ENCODE data around the gene AKR1D1.
"Not testable (repeated sequence)": the region's sequence is repeated elsewhere in the genome, so short reads cannot be mapped to it uniquely, and the experiment has no call there.

AKR1D1 gene

GRCh38 chr7:138076196-138076595 lies at the start of gene AKR1D1:
TSS of gene AKR1D1 (plus strand) at chr7:138076459. CDS start at chr7:138076519, 60 bp downstream.
- in situ Hi-C loops (cut with MboI; ENCODE audit: low sequenced_read_pairs), result no loop called here

DNA sequence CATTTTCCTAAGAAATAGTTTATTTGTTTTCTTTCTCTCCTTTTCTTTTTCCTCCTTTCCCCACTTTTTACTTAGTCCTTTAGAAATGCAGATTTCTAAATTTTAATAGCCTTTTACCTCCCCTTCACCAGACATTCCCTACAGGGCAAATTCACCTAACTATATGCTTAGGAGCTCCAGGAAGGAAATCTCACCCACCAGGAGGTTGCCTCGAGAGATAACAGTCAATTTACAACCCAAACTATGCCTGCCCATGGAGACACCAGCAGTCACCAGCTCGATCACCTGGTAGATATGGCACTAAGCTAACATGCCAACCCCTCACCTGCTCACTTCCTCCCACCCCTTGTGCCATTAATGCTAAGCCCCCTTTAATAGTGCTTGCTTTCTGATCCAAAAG lies 49.2 kb upstream of the AKR1D1 start:
- in situ Hi-C loops (cut with MboI; ENCODE audit: low sequenced_read_pairs), result no loop called here

GRCh38 chr7:138029126-138029525 lies 47.1 kb upstream of the AKR1D1 start:
- in situ Hi-C loops (cut with MboI; ENCODE audit: low sequenced_read_pairs), result no loop called here

DNA sequence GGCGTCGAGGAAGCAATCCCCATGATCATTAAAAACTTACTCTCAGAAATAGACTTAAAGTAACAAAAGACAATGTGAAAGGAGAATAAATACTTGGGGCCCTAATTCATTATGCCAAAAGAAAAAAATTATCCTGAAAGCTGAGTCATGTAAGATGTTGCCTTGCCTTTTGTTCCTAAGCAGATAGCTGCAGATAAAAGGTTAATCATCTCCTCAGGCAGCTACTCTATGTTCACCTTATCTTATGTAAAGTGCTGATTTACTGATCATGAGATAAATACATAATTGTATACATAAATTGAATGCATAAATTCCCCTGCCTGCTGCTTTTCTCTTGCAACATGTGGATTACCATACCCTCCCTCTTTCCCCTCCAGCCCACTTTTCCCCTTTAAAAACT lies 46.3 kb upstream of the AKR1D1 start:
- in situ Hi-C loops (cut with MboI; ENCODE audit: low sequenced_read_pairs), result no loop called here

DNA sequence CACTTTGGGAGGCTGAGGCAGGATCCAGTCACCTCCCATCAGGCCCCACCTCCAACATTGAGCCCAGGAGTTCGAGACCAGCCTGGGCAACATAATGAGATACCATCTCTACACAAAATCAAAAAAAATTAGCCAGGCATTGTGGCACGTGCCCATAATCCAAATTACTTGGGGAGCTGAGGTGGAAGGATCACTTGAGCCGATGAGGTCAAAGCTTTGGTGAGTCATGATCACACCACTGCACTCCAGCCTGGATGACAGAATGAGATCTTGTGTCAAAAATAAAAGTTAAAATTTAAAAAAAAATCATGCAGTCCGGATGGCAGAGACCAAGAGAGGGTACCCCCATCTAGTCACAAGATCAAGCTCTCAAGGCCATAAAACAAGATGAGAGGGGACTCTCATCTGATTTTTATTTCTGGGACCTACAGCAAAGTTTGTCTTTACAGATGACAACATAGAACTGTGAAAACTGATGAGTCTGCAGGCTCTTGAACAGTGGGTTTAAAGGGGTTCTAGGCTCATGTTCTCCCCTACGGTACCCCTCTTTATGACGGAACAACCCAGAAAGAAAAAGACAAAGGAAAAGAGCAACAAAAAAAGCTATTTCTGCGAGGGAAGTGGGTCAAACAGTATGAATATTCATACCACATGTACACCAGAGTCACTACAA lies 45.4 kb upstream of the AKR1D1 start:
- in situ Hi-C loops (cut with MboI; ENCODE audit: low sequenced_read_pairs), result no loop called here

DNA sequence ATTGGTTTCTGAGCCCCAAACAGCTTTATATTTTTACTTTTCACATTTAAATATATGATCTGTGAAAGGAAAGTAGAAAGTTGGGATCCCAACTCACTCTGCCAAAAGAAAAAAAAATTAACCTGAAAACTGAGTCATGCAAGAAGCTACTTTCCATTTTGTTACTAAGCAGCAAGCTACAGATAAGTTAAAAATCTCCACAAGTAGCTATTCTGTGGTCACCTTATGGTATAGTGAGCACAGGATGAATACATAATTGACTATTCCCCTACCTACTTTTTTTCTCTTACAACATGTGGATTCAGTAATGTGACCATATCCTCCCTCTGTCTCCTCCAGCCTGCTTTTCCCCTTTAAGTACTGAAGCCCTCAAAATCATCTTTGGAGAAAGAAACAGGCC lies 44.1 kb upstream of the AKR1D1 start:
- in situ Hi-C loops (cut with MboI; ENCODE audit: low sequenced_read_pairs), result no loop called here

DNA sequence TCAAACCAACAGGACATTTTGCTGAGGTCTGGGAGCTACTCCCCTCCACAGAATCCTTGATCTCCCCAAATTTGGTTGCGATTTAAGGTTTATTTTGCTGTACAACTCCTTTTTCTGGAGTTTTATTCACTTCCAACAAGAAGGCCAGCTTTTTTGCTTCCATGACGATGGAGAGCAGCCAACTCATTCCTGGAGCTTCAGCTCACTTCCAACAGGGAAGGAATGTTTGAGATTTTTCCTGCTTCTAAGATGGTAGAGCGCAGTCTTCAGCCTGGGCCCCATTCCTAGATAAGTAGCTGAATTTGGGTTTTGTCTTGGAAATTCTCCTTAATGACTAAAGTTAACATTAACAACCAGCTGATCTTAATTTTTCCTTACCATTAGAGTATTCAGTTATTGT lies 43.5 kb upstream of the AKR1D1 start:
- in situ Hi-C loops (cut with MboI; ENCODE audit: low sequenced_read_pairs), result no loop called here

DNA sequence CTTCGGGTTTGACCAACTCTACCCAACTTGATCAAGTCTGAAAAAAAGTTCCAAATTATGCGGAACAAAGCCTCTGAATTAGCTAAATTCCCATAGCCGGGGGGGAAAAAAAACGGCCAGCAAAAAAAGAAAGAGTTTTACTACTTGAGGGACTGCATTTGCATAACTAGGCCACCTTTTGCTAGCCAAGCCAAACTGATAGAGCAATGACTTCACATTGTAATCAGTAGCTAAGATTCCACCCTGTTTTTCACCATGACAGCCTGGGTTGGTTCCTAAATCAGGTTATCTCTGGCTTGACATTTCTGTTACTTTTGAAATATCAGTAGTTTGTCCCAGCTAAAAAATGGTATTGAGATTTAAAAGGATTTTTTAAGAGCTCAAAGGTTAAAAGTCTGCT lies 43.0 kb upstream of the AKR1D1 start:
- in situ Hi-C loops (cut with MboI; ENCODE audit: low sequenced_read_pairs), result no loop called here

DNA sequence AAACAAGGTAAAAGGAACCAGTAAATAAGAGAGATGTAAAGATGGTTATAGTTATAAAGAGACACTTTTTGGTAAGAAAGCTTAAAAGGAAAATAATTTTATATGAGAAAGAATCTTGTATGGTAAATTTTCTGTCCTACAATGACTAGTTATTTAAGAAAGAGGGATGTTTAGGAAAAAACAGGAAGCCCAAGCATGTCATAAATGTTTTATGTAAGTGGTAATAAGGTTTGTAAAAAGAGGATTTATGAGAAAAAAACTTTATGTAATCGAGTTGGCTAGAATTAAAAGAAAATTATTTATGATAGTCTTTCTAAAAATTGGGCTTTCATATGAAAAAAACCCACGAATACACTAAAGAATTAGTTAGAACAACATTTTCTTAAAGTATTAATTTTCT lies 40.1 kb upstream of the AKR1D1 start:
- in situ Hi-C loops (cut with MboI; ENCODE audit: low sequenced_read_pairs), result no loop called here

DNA sequence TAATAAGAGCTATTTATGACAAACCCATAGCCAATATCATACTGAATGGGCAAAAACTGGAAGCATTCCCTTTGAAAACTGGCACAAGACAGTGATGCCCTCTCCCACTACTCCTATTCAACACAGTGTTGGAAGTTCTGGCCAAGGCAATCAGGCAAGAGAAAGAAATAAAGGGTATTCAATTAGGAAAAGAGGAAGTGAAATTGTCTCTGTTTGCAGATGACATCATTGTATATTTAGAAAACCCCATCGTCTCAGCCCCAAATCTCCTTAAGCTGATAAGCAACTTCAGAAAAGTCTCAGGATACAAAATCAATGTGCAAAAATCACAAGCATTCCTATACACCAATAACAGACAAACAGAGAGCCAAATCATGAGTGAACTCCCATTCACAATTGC lies 36.2 kb upstream of the AKR1D1 start:
- in situ Hi-C loops (cut with MboI; ENCODE audit: low sequenced_read_pairs), result not testable (repeated sequence)

DNA sequence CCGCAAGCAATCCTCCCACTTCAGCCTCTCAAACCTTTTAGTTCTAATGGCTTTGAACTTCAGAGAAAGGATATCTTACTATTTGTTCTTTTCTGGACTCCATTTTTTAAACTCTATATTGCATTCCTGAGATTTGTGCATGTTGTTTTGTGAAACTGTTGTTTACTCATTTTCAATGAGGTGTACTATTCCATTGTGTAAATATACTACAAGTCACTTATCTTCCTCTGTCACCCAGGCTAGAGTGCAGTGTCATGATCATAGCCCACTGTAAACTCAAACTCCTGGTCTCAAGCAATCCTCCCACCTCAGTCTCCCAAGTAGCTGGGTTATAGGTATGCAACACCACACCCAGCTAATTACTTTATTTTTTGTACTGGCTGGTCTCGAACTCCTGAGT lies 31.4 kb upstream of the AKR1D1 start:
- in situ Hi-C loops (cut with MboI; ENCODE audit: low sequenced_read_pairs), result no loop called here

GRCh38 chr7:138047907-138048306 lies 28.4 kb upstream of the AKR1D1 start:
- in situ Hi-C loops (cut with MboI; ENCODE audit: low sequenced_read_pairs), result no loop called here

DNA sequence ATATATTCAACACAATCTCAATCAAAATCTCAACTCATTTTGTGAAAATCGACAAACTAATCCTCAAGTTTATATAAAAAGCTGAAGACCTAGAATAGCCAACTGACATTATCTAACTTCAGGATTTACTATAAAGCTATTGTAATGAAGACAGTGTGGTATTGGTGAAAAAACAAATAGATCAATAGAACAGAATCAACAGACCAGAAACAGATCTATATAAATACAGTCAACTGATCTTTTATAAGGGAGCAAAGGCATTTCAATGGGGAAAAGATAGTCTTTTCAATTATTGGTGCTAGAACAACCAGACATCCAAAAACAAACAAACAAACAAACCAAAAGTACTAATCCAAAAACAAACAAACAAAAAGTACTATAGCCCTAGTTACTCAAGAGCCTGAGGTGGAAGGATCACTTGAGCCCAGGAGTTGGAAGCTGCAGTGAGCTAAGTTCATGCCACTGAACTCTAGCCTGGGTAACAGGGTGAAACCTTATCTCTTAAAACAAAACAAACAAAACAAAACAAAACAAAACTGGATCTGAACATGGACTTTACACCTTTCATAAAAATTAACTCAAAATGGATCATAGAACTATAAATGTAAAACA lies 26.6 kb upstream of the AKR1D1 start:
- in situ Hi-C loops (cut with MboI; ENCODE audit: low sequenced_read_pairs), result no loop called here

GRCh38 chr7:138051712-138052247 lies 24.5 kb upstream of the AKR1D1 start:
- in situ Hi-C loops (cut with MboI; ENCODE audit: low sequenced_read_pairs), result not testable (repeated sequence)

- in situ Hi-C loops (cut with MboI; ENCODE audit: low sequenced_read_pairs), result no loop called here
Measured at GRCh38 chr7:138052696-138053095, 23.6 kb upstream of the AKR1D1 start.

DNA sequence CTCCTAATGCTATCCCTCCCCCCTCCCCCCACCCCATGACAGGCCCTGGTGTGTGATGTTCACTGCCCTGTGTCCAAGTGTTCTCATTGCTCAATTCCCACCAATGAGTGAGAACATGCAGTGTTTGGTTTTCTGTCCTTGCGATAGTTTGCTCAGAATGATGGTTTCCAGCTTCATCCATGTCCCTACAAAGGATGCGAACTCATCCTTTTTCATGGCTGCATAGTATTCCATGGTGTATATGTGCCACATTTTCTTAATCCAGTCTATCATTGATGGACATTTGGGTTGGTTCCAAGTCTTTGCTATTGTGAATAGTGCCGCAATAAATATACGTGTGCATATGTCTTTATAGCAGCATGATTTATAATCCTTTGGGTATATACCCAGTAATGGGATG lies 20.6 kb upstream of the AKR1D1 start:
- in situ Hi-C loops (cut with MboI; ENCODE audit: low sequenced_read_pairs), result not testable (repeated sequence)

- in situ Hi-C loops (cut with MboI; ENCODE audit: low sequenced_read_pairs), result no loop called here
Measured at GRCh38 chr7:138063400-138063799, 12.9 kb upstream of the AKR1D1 start.

DNA sequence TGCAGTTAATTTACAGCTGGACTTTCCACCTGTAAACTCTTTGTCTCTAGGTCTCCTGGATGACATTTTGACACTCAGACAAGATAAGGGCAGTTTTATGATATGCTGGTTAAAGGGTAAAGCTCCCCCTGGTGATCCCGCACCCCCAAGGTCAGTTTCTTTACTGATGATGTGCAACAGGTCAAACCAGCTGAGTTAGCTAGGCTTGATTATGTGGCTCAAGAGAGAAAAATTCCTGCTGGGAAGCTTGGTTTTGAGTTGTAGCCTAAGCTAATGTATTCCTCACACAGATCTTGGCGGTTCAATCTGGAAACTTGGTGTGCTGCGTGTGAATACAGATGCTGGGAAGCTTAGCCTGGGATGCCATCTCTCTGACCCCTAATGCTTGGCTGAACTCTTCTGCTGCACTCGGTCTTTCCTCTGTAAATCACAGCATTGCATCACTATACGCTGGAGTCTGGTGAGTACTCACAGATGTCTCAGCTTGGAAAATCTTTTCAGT lies 11.4 kb upstream of the AKR1D1 start:
- in situ Hi-C loops (cut with MboI; ENCODE audit: low sequenced_read_pairs), result no loop called here

DNA sequence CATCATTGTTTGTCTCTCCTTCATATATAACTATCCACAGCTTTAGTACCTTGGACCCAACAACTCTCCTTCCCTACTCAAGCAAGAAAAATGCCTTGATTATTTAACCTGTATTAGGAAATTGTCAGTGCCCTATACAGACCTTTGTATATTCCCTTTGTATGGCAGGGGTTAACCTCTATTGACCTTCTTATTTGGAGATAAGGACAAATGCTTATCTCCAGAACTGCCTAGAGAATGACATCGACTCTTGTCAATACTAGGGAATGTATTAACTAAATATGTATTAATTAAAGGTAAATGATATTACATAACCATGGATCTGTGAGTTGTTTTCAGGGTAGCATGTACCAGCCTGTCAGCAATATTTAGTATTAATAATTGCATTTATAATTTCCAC lies 10.4 kb upstream of the AKR1D1 start:
- in situ Hi-C loops (cut with MboI; ENCODE audit: low sequenced_read_pairs), result no loop called here

GRCh38 chr7:138066954-138067394 lies 9.3 kb upstream of the AKR1D1 start:
- in situ Hi-C loops (cut with MboI; ENCODE audit: low sequenced_read_pairs), result no loop called here

GRCh38 chr7:138067774-138068173 lies 8.5 kb upstream of the AKR1D1 start:
- in situ Hi-C loops (cut with MboI; ENCODE audit: low sequenced_read_pairs), result no loop called here

DNA sequence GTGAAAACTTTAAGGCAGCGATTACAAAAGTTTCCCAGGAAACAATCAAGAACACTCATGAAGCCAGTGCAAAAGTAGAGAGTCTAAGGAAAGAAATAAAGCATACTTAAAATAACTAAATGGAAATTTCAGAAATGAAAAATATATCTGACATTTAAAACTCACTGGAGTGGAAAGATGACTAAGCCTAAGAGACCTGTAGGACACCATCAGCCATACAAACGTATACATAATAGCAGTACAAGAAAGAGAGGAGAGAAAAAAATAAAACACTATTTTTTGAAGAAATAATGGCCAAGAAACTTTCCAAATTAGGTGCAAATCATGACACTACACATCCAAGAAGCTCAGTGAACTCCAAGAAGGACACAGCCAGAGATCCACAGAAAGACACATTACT lies 5.4 kb upstream of the AKR1D1 start:
- in situ Hi-C loops (cut with MboI; ENCODE audit: low sequenced_read_pairs), result no loop called here

Measured in HL-60/S4 (cell line).